ENCODE results near the gene CITED4. TPM values are rescaled to one million over a fixed set of nuclear protein-coding genes. Genes with fewer than 3 reads are reported as not detected.

The CITED4 gene
- total RNA-seq, 1 donor from 2014 or later: 101 TPM

DNA sequence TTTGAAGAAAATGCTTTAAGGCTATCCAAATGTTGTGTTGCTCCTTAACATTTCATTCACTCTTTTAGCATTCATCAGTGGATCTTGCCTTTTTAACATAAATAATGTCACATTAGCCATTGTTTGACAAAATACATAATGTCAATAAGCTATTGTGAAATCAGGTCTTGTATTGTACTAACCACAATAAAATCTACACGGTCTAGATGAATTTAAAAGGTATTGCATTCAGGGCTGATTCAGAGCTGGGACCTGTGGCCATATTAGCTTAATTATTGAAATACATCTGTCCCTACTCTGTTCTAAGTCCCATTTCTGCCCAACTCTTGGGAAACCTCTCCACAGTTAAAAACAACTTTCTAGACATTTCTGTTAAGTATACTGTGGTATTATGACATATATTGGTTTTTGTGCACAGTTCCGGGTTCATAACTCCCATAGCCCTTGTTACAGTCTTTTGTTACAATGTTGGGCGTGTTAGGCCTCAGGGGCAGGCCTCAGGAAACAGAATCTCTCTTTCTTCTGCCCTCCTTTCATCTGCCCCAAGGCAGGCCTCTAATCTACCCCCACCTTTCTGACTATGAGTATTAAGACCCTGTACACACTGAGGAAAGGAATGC, 44.7 kb upstream of the CITED4 start:
- Mint-ChIP-seq H3K9me3 (no peaks in the 10 kb centered on the region), H3K36me3 (no peaks in the 10 kb centered on the region), H3K27ac (no peak overlapping the region), H3K27me3 (no peaks in the 10 kb centered on the region), H3K4me3 (no peak overlapping the region), H3K4me1 (ENCODE audit: unreplicated experiment) (peaks cover 14% of the 10 kb centered on the region)
- no peak for DNase-seq (ENCODE audit: extremely low spot score, unreplicated experiment)
- TF ChIP-seq, protein P1, sequence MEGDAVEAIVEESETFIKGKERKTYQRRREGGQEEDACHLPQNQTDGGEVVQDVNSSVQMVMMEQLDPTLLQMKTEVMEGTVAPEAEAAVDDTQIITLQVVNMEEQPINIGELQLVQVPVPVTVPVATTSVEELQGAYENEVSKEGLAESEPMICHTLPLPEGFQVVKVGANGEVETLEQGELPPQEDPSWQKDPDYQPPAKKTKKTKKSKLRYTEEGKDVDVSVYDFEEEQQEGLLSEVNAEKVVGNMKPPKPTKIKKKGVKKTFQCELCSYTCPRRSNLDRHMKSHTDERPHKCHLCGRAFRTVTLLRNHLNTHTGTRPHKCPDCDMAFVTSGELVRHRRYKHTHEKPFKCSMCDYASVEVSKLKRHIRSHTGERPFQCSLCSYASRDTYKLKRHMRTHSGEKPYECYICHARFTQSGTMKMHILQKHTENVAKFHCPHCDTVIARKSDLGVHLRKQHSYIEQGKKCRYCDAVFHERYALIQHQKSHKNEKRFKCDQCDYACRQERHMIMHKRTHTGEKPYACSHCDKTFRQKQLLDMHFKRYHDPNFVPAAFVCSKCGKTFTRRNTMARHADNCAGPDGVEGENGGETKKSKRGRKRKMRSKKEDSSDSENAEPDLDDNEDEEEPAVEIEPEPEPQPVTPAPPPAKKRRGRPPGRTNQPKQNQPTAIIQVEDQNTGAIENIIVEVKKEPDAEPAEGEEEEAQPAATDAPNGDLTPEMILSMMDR (conservative IDR thresholded peaks at IDR 0.05): no peak

GRCh38 chr1:40905061-40905460, 42.9 kb upstream of the CITED4 start:
- H3K4me1 Mint-ChIP-seq (ENCODE audit: unreplicated experiment): peaks cover 17% of the 10 kb centered on the region
- no peaks in the 10 kb centered on the region for H3K27me3 Mint-ChIP-seq
- no peak overlapping the region for H3K4me3 Mint-ChIP-seq
- DNase-seq (ENCODE audit: extremely low spot score, unreplicated experiment): no peak
- no peak overlapping the region for H3K27ac Mint-ChIP-seq
- TF ChIP-seq, protein P1 (conservative IDR thresholded peaks at IDR 0.05): no peak
- no peaks in the 10 kb centered on the region for H3K36me3 Mint-ChIP-seq
- no peaks in the 10 kb centered on the region for H3K9me3 Mint-ChIP-seq

- Mint-ChIP-seq H3K27ac (no peak overlapping the region), H3K4me3 (no peak overlapping the region), H3K27me3 (no peaks in the 10 kb centered on the region), H3K36me3 (no peaks in the 10 kb centered on the region), H3K9me3 (no peaks in the 10 kb centered on the region), H3K4me1 (ENCODE audit: unreplicated experiment) (peaks cover 18% of the 10 kb centered on the region)
- TF ChIP-seq, protein P1 (conservative IDR thresholded peaks at IDR 0.05): no peak
- DNase-seq (ENCODE audit: extremely low spot score, unreplicated experiment): no peak
Measured at GRCh38 chr1:40903106-40903505, 40.9 kb upstream of the CITED4 start.

GRCh38 chr1:40901886-40902852, 40.0 kb upstream of the CITED4 start:
- Mint-ChIP-seq H3K4me1 (ENCODE audit: unreplicated experiment) (peaks cover 24% of the 10 kb centered on the region), H3K4me3 (no peak overlapping the region), H3K27ac (peak overlapping the region; percentile 86), H3K9me3 (no peaks in the 10 kb centered on the region), H3K36me3 (no peaks in the 10 kb centered on the region), H3K27me3 (no peaks in the 10 kb centered on the region)
- TF ChIP-seq, protein P1 (conservative IDR thresholded peaks at IDR 0.05): no peak
- no peak for DNase-seq (ENCODE audit: extremely low spot score, unreplicated experiment)

DNA sequence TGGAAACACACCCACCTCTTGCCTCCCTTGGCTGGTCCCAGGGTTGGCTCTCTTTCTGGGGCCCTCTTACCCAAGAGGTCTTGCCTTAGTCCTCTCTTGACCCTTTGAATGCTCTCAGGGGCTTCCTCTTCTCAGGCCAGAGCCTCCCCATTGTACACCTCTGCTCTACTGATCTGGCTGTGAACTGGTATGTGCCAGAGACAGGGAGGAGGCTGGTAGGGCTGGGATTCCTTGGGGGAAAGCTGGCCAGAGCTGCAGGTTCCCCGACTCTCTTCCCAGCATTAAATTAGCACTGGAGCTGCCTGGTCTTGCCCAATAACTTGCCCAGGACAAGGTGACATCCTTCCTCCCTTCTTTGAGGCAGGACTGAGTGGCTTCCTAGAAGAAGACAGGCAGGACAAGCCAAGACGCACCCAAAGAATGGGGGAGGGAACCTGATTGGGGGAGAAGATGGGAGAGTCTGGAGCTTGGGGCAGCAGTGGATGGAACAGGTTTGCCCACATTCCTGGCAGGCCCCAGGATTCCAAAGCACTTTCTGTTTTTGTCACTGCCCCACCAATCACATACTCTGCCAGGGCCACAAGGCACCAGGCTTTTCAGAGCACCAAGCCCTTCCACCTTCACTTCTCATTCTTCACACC, 37.2 kb upstream of the CITED4 start:
- H3K9me3 Mint-ChIP-seq: no peaks in the 10 kb centered on the region
- H3K36me3 Mint-ChIP-seq: no peaks in the 10 kb centered on the region
- H3K27ac Mint-ChIP-seq: peak overlapping the region; percentile 95
- TF ChIP-seq, protein P1 (conservative IDR thresholded peaks at IDR 0.05): no peak
- H3K4me1 Mint-ChIP-seq (ENCODE audit: unreplicated experiment): peaks cover 24% of the 10 kb centered on the region
- DNase-seq (ENCODE audit: extremely low spot score, unreplicated experiment): no peak
- H3K27me3 Mint-ChIP-seq: no peaks in the 10 kb centered on the region
- H3K4me3 Mint-ChIP-seq: peak overlapping the region; percentile 58
